ENCODE data around the gene SORBS1.

DNA sequence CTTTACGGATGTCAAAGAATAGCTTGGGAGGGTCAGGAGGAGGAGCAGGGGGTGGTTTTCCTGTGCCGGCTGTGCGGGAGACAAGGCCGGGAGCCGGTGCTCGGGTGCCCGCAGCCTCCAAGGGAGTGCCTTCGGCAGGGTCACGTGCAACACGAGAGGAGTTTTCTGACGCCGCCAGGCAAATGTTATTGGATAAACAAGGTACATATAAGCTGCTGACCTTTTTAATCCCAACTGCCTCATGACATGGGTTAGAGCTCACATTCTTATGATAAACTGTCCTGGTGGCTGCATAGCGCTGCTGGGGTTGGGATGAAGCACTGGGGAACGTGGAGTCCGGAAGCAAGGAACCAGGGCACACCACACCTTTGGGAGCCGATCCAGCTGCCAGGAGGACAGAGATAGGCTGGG, 145.5 kb downstream of the SORBS1 start:
- TF ChIP-seq ZNF8 (CRISPR knock-in tag; IDR thresholded peaks at IDR 0.05): no peak
- TF ChIP-seq ZFP3 (CRISPR knock-in tag; IDR thresholded peaks at IDR 0.05): no peak
- TF ChIP-seq OSR1 (CRISPR knock-in tag; IDR thresholded peaks at IDR 0.05): no peak
- TF ChIP-seq PPARA (CRISPR knock-in tag; IDR thresholded peaks at IDR 0.05; ENCODE audit: borderline replicate concordance): no peak
- TF ChIP-seq CSDC2 (CRISPR knock-in tag; IDR thresholded peaks at IDR 0.05): no peak
- TF ChIP-seq, protein P1, sequence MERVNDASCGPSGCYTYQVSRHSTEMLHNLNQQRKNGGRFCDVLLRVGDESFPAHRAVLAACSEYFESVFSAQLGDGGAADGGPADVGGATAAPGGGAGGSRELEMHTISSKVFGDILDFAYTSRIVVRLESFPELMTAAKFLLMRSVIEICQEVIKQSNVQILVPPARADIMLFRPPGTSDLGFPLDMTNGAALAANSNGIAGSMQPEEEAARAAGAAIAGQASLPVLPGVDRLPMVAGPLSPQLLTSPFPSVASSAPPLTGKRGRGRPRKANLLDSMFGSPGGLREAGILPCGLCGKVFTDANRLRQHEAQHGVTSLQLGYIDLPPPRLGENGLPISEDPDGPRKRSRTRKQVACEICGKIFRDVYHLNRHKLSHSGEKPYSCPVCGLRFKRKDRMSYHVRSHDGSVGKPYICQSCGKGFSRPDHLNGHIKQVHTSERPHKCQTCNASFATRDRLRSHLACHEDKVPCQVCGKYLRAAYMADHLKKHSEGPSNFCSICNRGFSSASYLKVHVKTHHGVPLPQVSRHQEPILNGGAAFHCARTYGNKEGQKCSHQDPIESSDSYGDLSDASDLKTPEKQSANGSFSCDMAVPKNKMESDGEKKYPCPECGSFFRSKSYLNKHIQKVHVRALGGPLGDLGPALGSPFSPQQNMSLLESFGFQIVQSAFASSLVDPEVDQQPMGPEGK (CRISPR knock-in tag; IDR thresholded peaks at IDR 0.05; ENCODE audit: borderline replicate concordance): no peak
- no peak for TF ChIP-seq GLIS3 (CRISPR knock-in tag; IDR thresholded peaks at IDR 0.05)
- no peak for TF ChIP-seq ISL1 (CRISPR knock-in tag; IDR thresholded peaks at IDR 0.05)
- TF ChIP-seq, protein P2, sequence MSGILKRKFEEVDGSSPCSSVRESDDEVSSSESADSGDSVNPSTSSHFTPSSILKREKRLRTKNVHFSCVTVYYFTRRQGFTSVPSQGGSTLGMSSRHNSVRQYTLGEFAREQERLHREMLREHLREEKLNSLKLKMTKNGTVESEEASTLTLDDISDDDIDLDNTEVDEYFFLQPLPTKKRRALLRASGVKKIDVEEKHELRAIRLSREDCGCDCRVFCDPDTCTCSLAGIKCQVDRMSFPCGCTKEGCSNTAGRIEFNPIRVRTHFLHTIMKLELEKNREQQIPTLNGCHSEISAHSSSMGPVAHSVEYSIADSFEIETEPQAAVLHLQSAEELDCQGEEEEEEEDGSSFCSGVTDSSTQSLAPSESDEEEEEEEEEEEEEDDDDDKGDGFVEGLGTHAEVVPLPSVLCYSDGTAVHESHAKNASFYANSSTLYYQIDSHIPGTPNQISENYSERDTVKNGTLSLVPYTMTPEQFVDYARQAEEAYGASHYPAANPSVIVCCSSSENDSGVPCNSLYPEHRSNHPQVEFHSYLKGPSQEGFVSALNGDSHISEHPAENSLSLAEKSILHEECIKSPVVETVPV (CRISPR knock-in tag; IDR thresholded peaks at IDR 0.05): no peak
- no peak for TF ChIP-seq ARNTL (CRISPR knock-in tag; IDR thresholded peaks at IDR 0.05; ENCODE audit: borderline replicate concordance, low read depth)
- no peak for TF ChIP-seq ZC3H10 (CRISPR knock-in tag; IDR thresholded peaks at IDR 0.05)

Data from SK-N-SH treated with all-trans-retinoic acid at 6 μM for 48 hours (cell line).